Loucy (cell line): ENCODE data around the gene INPP5K.
A peak's percentile ranks its signal among the peaks of the same experiment; 100 is the strongest.

Experiments
- H2AFZ ChIP-seq: fragments of 200-600 bp; sonication (generic); 2 replicates; pipeline ENCODE4 v1.6.0; 2016; ENCODE audit warnings: antibody characterized with exemption, mild to moderate bottlenecking, low read length, moderate library complexity
- H3F3A ChIP-seq: fragments of 200-600 bp; 2 replicates; pipeline ENCODE4 v1.6.0; 2016; ENCODE audit warnings: antibody characterized with exemption, low read depth, mild to moderate bottlenecking
- H3K27me3 ChIP-seq: fragments of 200-600 bp; sonication (generic); 2 replicates; pipeline ENCODE4 v1.6.1; 2014; ENCODE audit warnings: low read length, mild to moderate bottlenecking; ENCODE audit not compliant: insufficient read depth, poor library complexity, severe bottlenecking
- H3K36me3 ChIP-seq: fragments of 200-600 bp; sonication (generic); 2 replicates; pipeline ENCODE4 v1.6.1; 2016; ENCODE audit warnings: low read length; ENCODE audit not compliant: insufficient read depth
- H3K4me1 ChIP-seq: fragments of 200-600 bp; sonication (generic); 2 replicates; pipeline ENCODE4 v1.5.1; 2014; ENCODE audit warnings: low read length, mild to moderate bottlenecking; ENCODE audit not compliant: insufficient read depth, poor library complexity, severe bottlenecking
- H3K4me2 ChIP-seq: fragments of 200-600 bp; sonication (generic); 2 replicates; pipeline ENCODE4 v1.6.0; 2014; ENCODE audit warnings: antibody characterized with exemption, low read length, low read depth, mild to moderate bottlenecking; ENCODE audit not compliant: poor library complexity, severe bottlenecking
- H3K4me3 ChIP-seq: fragments of 200-600 bp; sonication (generic); 2 replicates; pipeline ENCODE4 v1.5.1; 2014; ENCODE audit warnings: low read length, mild to moderate bottlenecking, mixed read lengths; ENCODE audit not compliant: poor library complexity, severe bottlenecking
- H3K79me2 ChIP-seq: fragments of 200-600 bp; sonication (generic); 2 replicates; pipeline ENCODE4 v1.6.1; 2014; ENCODE audit warnings: low read length; ENCODE audit not compliant: insufficient read depth
- H3K9ac ChIP-seq: fragments of 200-600 bp; sonication (generic); 2 replicates; pipeline ENCODE4 v1.6.0; 2014; ENCODE audit warnings: mild to moderate bottlenecking, low read depth, low read length, moderate library complexity; ENCODE audit not compliant: poor library complexity, severe bottlenecking
- H3K9me2 ChIP-seq: fragments of 200-600 bp; sonication (generic); replicated peaks from 2 replicates; pipeline ENCODE4 v1.6.1; 2016; ENCODE audit warnings: low read depth, low read length, mixed read lengths
- H3K9me3 ChIP-seq: fragments of 200-600 bp; sonication (generic); 2 replicates; pipeline ENCODE4 v1.6.1; 2014; ENCODE audit warnings: mild to moderate bottlenecking, antibody characterized with exemption, low read length, low read depth; ENCODE audit not compliant: insufficient read depth
- H4K20me1 ChIP-seq: fragments of 200-600 bp; sonication (generic); 2 replicates; pipeline ENCODE4 v1.6.0; 2014; ENCODE audit warnings: antibody characterized with exemption, low read length, mild to moderate bottlenecking; ENCODE audit not compliant: insufficient read depth, poor library complexity, severe bottlenecking
- CTCF ChIP-seq: fragments of 200-600 bp; sonication (generic); conservative IDR thresholded peaks from 2 replicates; pipeline ENCODE4 v1.5.1; 2014; ENCODE audit warnings: mild to moderate bottlenecking, antibody characterized with exemption, low read length
- EZH2phosphoT487 ChIP-seq: fragments of 200-600 bp; IDR thresholded peaks from 2 replicates; pipeline ENCODE4 v1.6.1; 2018; ENCODE audit warnings: antibody characterized with exemption, mild to moderate bottlenecking, moderate library complexity, borderline replicate concordance

The INPP5K gene

DNA sequence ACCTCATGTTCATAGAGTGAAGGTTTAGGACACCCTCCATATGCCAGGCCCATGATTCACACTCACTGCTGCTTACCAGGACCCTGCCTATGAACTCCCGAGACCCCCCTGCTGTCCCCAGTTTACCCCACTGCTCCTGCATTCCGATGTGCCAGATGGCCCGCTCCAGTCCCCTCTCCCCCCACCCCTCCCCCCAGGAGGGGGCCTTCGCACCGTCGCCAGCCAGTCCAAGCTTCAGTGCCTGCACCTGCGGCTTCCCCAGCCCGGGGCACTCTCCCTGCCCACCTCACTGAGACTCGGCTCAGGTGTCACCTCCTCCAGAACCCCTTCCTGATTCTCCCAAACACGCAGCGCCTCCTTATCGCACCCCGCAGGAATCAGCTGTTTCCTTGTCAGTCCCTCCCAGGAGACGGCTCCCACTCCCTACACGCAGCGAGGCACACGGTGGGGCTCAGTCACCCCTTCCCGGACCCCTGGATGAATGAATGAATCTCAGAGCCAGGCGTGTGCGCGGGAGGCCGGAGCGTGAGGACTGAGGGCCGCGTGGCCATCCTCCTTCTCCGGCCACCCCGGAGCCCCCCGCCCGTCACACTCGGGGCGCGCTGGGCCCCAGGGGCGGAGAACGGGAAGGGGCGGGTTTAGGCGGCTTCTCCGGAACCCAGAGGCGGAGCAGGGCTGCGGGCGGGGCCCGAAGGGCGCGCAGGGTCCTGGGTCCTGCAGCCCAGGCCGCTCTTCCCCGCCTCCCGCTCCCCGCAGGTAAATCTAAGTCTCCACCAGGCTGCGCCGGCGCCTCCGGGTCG, 25.6 kb downstream of the INPP5K start:
- Histone ChIP-seq H3K4me3 (peak overlapping the region; percentile 77), H3K9me2 (no peaks in the 10 kb centered on the region), H3K4me1 (peaks cover 21% of the 10 kb centered on the region), H3K27me3 (peaks cover 8% of the 10 kb centered on the region), H3K36me3 (no peaks in the 10 kb centered on the region), H3K79me2 (no peaks in the 10 kb centered on the region), H3K9me3 (no peaks in the 10 kb centered on the region), H4K20me1 (no peaks in the 10 kb centered on the region), H3F3A (no peaks in the 10 kb centered on the region), H3K9ac (peak overlapping the region; percentile 67), H3K4me2 (peak overlapping the region; percentile 92), H2AFZ (peak overlapping the region; percentile 91)
- TF ChIP-seq CTCF: no peak
- no peak for TF ChIP-seq EZH2phosphoT487

DNA sequence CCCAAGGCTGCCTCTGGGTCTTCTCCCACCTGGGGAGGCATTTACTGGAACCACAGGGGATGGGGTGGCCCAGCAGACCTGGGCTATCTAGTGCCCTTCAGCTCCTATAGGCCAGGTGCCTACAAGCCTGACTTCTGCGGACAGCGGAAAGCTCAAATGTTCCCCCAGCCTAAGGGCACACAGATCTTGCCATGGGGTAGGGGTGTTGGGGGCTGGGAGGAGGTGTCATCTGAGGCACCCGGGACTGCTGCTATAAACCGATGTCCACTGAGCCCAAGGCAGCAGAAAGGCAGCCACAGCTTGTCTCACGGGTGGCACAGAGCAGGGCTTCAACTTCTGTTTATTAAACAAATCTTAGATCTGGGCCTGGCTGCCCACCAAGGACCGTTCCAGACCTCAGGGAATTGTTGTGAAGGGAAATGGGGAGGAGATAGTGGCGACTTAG, 27.6 kb downstream of the INPP5K start:
- Histone ChIP-seq H3K9me3 (no peaks in the 10 kb centered on the region), H4K20me1 (no peaks in the 10 kb centered on the region), H3K79me2 (no peaks in the 10 kb centered on the region), H2AFZ (no peak overlapping the region), H3K27me3 (peaks cover 8% of the 10 kb centered on the region), H3K4me3 (no peak overlapping the region), H3K36me3 (no peaks in the 10 kb centered on the region), H3K9ac (no peak overlapping the region), H3K9me2 (no peaks in the 10 kb centered on the region), H3K4me2 (no peak overlapping the region), H3F3A (no peaks in the 10 kb centered on the region), H3K4me1 (peaks cover 27% of the 10 kb centered on the region)
- TF ChIP-seq EZH2phosphoT487 (no peak), CTCF (no peak)

DNA sequence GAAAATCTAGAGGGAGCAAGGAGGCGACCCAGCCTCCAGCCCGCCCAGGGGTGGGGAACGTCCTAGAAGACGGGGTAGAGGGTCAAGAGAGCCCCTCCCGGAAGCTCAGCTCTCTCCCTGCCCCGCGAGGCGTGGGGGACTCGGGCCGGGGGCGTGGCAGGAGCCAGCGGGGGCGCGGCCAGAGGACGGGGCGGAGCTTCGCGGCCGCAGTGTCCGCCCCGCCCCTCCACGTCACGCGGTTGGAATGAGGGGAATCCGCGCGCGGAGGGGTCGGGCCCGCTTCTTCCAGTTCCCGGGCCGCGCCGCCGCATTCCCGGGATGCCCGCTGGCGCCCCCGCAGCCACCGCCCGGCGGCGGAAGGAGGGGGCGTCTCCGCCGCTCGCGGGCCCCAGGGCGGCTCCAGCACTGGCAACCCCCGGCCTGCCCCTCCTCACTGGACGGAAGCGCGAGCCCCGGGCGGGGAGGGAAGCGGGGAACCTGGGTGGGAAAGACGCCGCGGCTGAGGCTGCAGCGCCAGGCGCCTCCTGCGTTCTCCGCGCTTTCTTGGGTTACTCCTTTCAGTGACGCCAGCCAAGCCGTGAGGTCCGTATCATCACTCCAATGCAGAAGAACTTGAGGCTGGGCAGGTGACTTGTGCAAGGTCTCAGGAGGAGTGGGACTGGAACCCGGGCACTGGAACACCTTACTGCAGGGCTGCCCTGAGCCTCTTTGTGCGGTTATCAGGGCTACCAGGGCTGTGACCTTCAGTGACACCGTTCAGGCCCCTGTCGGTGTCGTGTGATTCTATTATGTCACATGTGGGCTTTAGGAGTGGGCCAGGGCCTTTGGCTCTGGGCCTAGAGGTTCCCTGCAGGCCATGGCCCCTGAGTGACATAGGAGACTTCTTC, 28.2 kb downstream of the INPP5K start:
- H3K4me3 ChIP-seq: peak overlapping the region; percentile 73
- H3K4me1 ChIP-seq: peaks cover 27% of the 10 kb centered on the region
- H4K20me1 ChIP-seq: no peaks in the 10 kb centered on the region

More for the DNA sequence above, 28.2 kb downstream of the INPP5K start:
- no peaks in the 10 kb centered on the region for H3K79me2 ChIP-seq
- H3K36me3 ChIP-seq: no peaks in the 10 kb centered on the region
- no peak overlapping the region; the same call in 1 of the 2 replicates for H2AFZ ChIP-seq
- peak overlapping the region; percentile 77 for H3K4me2 ChIP-seq
- no peak overlapping the region for H3K9ac ChIP-seq
- H3K9me3 ChIP-seq: no peaks in the 10 kb centered on the region
- H3K9me2 ChIP-seq: no peaks in the 10 kb centered on the region
- TF ChIP-seq CTCF (no peak), EZH2phosphoT487 (no peak)
- H3F3A ChIP-seq: no peaks in the 10 kb centered on the region
- H3K27me3 ChIP-seq: peaks cover 8% of the 10 kb centered on the region
